ENCODE measurements around the gene ITIH1.

DNA sequence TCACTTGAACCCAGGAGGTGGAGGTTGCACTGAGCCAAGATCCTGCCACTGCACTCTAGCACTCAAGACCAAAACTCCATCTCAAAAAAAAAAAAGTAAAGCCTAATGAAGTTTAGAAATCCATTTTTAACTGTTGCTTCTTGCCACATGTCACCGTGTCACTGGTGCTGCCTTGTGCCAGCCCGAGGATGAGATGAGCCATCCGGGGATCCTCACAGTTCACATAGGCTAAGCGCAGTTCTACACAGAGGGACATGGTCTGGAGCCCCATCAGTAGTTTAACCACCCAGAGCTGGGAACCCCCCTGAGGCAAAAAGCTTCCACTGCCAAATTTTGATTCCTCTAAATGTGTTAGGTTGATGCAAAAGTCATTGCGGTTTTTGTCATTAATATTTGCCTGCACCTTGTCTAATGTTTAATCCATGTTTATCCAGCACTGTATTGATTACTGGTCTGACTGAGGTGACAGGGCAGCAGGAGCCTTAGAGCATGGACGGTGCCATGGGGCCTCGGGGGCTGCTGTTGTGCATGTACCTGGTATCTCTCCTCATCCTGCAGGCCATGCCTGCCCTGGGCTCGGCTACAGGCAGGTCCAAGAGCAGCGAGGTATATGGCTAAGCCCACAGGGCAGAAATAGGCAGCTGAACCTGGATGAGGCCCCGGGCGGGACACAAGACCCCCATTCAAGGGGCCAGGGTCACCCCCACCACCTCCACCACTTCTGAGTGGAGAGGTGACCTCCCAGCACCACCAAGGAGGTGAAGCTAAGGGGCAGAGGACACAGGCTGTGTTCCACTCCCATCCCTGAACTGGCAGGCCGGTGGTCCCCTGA lies at the start of gene ITIH1:
- TF ChIP-seq CTCF (IDR thresholded peaks at IDR 0.05; ENCODE audit: low read depth, low read length, poor library complexity, severe bottlenecking) (no peak), EZH2phosphoT487 (IDR thresholded peaks at IDR 0.05; ENCODE audit: borderline replicate concordance, low read length) (no peak)

All from DOHH2 (cell line).